GM19438 (cell line): ENCODE data around the gene PIEZO2.

Source experiments
- ATAC-seq: cut with Tn5 transposase; IDR thresholded peaks from one replicate; pipeline ENCODE4 v1.9.1; 2021; ENCODE audit warnings: low read depth; ENCODE audit not compliant: unreplicated experiment

PIEZO2 gene

DNA sequence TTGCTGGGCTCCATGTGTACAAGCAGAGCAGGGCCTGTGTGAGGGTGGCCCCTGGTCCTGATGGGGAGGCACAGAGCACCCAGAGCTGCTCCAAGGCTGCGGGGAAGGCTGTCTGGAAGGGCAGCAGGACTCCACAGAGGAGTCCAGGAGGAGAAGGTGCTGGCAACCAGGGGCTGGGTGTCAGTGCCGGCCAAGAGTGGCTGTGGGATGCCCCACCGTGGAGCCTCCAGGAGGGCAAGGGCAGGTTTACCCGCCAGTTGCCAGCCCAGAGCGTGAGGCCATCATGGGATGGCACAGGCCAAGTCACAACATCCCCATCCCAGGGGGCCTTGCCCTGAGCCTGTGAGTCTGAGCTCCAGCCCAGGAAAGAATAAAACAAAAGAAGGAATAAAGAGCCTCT, 381.7 kb downstream of the PIEZO2 start:
- no peak for ATAC-seq

DNA sequence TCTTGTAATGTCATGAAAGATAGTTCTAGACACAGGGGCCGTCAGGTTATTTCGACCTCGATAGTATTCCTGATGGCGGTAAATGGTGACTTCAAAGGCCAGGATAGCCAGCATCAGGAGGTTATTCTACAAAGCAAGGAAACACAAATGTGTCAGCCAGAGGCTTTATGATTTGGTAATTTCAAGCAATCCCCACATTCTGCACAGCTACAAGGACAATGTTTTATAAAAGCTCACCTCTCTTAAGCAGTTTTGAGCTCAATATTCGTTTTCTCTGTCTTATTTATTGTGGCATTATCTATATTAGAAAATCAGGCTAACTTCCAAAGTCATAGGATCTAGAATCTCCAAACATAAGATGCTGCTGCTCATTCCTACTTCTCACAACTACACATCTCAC, 388.4 kb downstream of the PIEZO2 start:
- no peak for ATAC-seq

DNA sequence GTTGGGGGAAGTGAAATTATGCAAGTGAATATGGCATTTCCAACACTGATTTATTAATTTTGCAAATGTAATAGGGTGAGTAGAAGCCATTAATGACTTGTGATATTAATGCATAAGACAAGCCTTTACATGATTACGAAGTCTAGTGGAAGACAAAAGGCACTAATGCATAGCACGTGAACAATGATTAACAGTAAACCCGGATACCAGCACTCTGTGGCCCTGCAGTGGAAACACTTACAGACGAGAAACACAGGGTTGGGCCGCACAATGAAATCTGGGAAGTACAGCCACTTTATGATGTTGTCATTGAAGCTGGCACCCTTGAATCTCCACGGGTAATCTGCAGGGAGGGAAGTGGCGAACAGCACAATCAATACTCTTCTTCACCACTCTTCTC, 390.1 kb downstream of the PIEZO2 start:
- no peak for ATAC-seq

- no peak for ATAC-seq
Measured at GRCh38 chr18:10757946-10758345, 391.4 kb downstream of the PIEZO2 start.

GRCh38 chr18:10757349-10757748, 392.0 kb downstream of the PIEZO2 start:
- no peak for ATAC-seq

GRCh38 chr18:10755855-10756254, 393.5 kb downstream of the PIEZO2 start:
- no peak for ATAC-seq

DNA sequence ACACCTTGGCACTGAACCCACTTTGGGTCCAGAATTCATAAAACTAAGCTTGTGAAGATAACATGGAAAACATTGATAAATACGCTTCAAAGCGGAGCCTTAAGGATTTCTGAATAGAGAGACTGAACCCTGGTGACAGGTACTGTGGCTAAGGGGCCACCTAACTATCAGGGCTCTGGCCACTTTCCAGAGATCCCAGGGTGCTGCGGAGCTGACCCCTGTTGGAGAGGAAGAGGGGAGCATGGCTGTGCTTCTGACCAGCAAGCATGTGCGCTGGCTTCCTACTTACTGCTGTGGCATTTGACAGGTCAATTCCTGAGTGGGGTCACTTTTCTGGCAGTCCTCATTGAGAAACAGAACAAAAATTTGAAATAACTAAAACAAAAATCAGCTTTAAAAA, 395.2 kb downstream of the PIEZO2 start:
- no peak for ATAC-seq

GRCh38 chr18:10752382-10752781, 397.0 kb downstream of the PIEZO2 start:
- ATAC-seq, result no peak

- no peak for ATAC-seq
Measured at GRCh38 chr18:10751653-10752052, 397.7 kb downstream of the PIEZO2 start.

GRCh38 chr18:10750191-10751035, 399.0 kb downstream of the PIEZO2 start:
- ATAC-seq, result no peak

GRCh38 chr18:10748641-10749040, 400.7 kb downstream of the PIEZO2 start:
- ATAC-seq, result no peak

DNA sequence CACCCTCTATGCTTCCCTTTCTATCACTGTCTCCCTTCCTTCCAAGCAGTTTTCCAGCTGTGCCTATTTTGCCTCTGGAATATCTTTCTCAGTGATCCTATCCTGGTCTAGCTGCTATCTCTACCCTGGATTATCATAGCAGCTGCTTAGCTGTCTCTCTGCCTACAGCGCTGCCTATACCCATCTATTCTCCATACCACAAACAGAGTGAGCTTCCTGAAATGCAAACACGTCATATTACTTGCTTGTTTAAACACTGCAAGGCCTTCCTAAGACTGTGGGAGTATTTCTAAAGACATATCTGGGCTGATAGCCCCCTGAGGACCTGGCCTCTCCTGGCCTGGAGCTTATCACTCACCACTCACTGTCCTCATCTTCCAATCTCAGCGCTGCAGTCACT, 403.4 kb downstream of the PIEZO2 start:
- no peak for ATAC-seq

DNA sequence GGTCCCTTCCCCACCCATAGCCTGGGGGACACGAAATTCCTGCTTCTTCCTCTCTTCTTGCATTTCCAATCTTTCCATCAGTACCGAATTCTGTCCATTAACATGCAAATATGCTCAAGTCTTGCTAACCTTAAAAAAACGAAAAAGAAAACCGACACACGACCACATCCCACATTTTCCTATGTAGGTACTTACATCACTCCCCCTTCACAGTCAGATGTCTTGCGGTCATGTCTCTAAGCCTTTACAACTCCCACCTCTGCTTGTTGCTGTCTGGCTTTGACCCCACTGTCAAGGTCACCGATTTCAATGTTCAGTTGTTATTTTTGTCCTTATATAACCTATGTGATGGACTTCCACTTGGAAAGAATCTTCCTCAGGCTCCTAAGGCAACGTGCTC, 404.1 kb downstream of the PIEZO2 start:
- ATAC-seq, result no peak

- ATAC-seq, result no peak
Measured at GRCh38 chr18:10743766-10744165, 405.6 kb downstream of the PIEZO2 start.

DNA sequence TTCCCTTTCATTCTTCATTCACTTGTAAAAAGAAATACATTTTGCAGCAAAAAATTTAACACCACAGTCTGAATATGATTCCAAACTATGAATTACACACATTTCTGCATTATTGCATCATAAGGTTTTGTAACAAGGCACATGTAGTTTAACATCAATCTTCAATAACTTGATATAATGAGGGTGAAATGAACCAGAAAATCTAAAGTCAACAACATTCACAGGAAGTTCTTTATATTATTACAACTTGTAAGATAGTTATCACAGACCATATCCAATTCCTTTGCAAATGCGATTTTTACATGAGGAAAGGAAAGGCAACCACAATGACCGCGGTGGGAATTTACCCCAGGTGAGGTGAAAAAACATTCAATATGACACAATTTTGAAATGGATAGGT, 410.2 kb downstream of the PIEZO2 start:
- no peak for ATAC-seq

GRCh38 chr18:10736984-10737383, 412.4 kb downstream of the PIEZO2 start:
- no peak for ATAC-seq

- no peak for ATAC-seq
Measured at GRCh38 chr18:10732990-10733389, 416.4 kb downstream of the PIEZO2 start.

DNA sequence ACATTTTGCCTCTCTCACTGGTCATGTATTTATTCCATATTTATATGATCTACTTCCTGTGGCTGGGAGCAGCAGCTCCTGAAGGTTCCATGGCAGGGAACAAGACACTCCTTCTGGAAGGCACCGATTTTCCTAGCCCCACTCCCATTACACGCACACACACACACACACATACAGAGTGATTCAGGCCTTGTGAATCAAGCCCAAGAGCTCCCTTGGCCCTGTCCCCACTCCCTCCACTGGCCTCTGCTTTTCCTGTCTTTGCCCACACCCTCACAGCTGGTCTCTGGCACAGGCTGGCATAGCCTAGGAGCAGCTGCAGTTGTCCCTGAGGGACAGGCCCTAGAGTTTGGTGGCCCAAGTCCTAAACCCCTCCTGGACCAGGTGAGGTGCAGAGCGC, 421.9 kb downstream of the PIEZO2 start:
- ATAC-seq, result no peak

DNA sequence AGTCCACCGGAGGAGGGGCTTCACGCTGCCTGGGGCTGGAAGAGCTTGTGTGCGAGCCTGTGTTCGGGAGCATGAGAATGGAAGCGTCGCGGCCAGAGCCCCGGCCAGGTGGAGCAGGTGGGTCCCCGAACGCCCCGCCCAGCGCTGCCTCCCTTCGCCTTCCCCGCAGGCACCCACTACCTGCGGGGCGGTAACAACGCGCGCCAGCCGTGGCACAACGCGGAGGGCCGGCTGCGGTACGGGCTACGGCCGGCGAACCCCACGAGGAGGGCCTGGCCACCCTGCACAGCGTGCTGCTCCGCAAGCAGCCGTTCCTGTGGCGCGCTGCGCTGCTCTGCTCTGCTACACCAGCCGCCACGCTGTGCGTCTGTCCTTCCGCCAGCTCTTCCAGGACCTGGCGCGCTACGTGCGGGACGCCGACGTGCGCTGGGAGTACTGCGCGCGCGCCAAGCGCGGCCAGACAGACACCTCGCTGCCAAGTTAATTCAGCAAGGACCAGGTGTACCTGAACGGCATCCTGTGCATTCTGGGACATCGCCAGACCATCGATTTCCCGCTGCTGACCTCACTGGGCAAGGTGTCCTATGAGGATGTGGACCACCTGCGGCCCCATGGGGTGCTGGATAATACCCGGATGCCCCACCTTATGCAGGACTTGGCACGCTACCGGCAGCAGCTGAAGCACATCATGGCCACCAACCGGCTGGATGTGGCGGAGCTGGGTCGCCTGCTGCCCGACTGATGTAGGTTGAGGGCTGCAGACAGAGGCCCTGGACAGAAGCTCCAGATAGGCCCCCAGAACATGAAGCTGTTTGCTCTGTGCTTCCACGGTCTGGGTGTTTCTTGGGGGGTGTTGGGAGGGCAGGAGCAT, 422.9 kb downstream of the PIEZO2 start:
- no peak for ATAC-seq

DNA sequence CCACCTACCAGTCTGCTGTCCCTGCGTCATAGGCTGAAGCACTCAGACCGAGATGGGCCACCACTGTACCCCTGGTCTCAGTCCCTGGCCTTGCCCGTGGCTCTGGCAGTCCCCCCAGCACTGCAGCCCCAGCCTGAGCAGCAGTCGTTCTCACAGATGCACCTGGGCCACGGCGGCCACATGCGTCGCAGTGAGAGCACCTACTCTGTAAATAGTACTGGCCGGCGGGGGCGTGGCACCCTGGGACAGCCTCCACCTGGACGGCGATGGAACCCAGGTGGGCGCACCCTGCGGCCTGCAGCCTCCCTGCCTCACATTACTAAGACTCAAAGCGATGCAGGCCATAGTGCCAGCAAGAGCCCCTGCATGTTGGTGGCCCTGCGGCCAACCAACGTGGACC, 424.7 kb downstream of the PIEZO2 start:
- no peak for ATAC-seq

DNA sequence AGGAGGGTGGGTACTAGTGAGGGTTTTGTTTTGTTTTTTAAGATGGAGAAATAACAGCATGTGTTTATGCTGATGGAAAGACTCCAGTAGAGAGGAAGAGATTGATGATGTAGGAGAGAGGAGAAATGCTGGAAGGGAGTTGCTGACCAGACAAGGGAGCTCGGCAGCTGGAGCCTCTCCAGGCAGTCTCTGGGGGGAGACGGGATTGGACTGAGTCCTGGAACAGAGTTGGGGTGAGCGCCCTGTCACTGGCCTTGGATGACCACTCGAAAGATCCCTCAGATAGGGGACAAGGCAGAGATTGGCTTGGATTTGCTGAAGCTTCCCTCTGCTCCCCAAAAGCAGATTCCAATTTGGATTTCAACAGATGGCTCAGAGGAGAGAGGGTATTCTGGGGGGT, 425.9 kb downstream of the PIEZO2 start:
- ATAC-seq, result no peak

DNA sequence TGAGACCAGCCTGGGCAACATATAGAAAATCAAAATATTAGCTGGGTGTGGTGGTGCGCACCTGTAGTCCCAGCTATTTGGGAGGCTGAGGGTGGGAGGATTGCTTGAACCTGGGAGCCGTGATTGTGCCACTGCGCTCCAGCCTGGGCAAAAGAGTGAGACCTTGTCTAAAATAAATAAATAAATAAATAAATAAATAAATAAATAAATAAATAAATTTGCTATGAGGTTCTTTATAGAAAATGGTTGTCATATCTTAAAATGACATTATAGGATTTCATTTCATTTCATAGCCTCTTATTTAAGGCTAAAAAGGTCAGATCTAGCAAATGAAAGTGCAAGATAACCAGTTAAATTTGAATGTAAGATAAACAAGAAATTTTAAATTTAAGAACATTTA, 430.6 kb downstream of the PIEZO2 start:
- ATAC-seq, result no peak
